Activated CD8-positive, alpha-beta memory T cell treated with anti-CD3 and anti-CD28 coated beads, Interleukin-2, amount 50 U/mL, for 24 hours (primary cell): ENCODE data around the gene MROH8.
A peak's percentile ranks its signal among the peaks of the same experiment; 100 is the strongest.

Experiments used
- DNase-seq: peaks from one replicate; pipeline ENCODE4 v3.0.0-alpha.2; 2020; ENCODE audit errors: extremely low read depth

Gene MROH8

DNA sequence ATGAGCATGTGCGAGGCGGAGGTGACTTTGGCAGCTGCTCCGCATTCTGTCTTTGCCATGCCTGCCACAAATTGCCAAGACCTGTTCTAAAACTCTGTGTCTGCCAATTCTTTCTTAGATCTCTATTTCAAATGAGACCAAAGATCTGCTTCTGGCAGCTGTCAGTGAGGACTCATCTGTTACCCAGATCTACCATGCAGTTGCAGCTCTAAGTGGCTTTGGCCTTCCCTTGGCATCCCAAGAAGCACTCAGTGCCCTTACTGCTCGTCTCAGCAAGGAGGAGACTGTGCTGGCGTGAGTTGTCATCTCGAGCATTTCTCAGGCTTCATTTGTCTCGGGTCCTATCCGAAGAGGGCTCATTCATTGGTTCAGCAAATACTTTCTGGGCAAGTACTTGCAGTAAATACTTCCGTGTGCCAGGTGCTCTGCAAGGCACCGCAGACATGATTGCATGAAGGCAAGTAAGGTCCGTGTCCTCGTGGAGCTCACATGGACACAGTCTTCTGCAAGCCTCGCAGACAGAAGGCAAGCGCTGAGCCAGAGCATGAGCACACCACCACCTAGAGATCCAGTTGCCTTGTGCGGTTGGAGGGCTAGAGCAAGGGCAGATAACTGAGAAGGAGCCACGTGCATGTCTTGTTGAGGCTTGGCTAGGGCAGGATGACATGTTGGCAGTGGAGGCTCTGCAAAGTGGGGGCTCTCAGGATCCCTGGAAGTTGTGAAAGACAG is 19.7 kb upstream of the MROH8 start:
- DNase-seq, result no peak

- no peak for DNase-seq
Observed at GRCh38 chr20:37194621-37195417, 15.5 kb upstream of the MROH8 start.

- no peak for DNase-seq
Observed at GRCh38 chr20:37193821-37194220, 14.5 kb upstream of the MROH8 start.

GRCh38 chr20:37193226-37193625 is 13.9 kb upstream of the MROH8 start:
- no peak for DNase-seq

- peak; percentile 41 for DNase-seq
Observed at GRCh38 chr20:37192137-37192854, 12.9 kb upstream of the MROH8 start.

DNA sequence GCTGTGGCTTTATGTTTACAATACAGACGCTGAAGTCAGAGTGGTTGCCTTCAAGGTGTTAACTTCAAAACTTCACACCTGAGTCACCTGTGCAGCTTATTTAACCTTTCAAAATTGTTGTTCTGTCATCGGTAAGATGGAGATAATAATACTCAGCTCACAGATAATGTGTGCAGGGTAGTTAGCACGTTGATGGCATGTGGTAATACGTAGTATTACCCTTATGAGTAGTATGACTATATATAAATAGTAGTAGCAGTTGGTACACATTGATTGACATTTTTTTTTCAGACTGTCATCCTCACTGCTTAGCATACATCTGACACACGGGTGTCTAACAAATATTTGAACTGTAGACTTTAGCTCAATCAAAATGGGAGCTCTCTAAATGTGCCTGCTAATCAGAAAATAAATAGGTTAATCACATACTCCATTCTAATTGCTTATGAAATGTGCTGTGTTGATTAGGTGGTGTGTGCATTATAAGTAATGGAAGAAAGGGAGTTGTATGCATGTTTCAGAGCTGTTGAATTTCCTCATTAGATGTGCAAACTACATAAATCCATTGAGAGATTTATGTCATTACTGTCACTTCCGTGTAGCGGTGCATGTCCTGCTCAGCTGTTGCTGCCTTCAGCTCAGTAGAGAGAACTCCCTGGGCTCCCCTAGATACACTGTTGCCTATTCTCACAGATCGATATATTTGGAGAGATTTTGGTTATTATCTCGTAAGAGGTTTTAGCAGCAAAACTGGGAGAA is 11.2 kb upstream of the MROH8 start:
- no peak for DNase-seq

DNA sequence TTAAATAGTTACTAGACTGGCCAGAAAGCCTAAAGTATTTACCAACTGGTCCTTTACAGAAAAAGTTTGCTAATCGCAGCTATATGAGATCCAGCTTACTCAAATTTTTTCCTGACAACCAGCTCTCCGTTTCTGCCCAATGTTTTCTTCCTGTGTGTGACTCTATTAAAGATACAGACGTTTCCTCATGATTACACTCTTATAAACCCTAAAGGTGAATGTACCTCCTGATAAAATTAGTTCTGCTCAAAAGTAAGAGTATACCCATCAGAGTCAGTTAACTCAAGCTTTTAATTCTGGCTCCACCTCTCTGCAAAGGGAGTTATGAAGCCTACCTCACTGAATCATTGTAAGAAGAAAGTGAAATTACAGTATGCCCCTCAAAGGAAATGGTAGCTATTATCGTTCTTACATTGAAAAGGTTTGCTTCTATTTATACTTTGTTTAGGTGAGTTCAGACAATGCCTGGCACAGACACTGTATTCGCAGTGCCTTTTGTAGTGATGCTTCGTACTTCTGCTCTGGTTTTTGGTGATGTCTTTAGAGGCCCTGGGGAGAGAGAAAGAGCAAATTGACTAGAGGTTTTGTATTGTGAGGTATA is 10.2 kb upstream of the MROH8 start:
- no peak for DNase-seq

DNA sequence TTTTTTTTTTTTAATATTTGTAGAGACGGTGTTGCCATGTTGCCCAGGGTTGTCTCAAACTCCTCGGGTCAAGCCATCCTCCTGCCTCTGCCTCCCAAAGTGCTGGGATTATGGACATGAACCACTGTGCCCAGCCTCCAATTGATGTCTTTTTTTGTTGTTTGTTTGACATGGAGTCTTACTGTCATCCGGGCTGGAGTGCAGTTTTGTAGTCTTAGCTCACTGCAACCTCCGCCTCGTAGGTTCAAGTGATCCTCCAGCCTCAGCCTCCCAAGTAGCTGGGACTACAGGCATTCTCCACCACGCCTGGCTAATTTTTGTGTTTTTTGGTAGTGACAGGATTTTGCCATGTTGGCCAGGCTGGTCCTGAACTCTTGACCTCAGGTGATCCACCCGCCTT is 9.4 kb upstream of the MROH8 start:
- DNase-seq, result no peak

DNA sequence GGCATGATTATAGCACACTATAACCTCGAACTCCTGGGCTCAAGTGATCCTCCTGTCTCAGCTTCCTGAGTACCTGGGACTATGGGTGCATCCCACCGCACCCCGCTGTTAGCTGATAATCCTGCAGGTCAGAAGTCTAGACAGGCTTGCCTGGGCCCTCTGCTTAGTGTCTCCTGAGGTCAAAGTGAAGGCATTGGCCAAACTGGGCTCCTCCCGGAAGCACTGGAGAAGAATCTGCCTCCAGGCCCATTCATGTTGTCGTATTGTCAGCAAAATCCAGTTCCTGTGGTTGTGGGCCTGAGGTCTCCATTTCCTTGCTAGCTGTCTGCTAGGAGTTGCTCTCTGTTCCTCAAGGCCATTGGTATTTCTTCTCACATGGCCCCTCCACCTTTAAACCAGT is 6.3 kb upstream of the MROH8 start:
- DNase-seq, result no peak

DNA sequence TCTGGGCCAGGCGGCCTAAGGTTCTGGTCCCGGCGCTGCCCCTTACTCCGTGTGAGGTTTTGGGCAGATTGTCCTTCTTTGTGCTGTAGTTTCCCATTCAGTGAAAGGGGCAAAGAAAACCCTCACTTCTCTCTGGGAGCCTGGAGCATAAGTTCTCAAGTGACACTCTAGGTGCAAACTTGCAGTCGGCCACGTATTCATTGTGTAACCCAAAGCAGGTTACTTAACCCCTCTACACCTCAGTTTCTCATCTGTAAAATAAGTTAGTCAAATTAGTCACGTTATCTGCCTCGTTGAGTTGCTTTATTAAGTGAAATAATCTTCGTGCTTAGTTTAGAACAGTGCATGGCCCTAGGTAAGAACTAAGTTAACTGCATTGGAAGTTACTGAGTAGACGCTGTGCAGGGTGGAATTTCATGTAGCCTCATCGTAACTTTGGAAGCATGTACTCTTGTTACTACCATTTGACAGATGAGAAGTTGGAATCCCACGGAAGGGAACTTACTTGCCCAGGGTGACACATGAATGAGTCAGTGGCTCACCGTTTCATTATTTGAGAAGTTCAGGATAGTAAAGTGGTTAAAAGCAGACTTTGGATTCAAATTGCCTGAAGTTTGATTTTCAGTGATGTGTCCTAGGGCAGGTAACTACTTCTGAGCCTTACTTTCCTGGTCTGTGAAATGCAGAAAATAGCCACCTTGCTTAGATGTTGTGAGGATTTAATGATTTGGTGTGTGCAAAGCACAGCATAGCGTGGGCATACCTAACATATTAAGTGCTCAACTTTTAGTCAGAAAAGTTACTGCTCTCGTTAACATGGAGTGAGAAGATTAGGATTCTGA is 556 bp upstream of the MROH8 start:
- no peak for DNase-seq

DNA sequence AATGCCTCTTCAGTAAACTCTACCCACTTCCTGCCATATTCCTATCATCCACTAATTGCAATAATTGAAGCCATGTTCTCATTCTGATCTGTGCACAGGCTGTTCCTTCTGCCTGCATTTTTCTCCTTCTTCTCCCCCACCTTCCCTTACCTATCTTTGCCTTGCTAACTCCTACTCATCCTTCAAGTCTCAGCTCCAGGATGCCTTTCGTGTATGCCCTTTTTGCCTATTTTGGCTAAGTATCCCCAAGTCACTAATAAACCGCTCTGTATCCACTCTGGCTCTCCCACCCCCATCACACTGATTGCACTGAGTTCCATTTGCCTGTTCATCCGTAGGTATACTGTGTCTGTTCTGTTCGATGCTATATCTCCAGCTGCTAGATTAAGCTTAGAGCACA is 6.5 kb downstream of the MROH8 start:
- no peak for DNase-seq

- DNase-seq, result no peak
Observed at GRCh38 chr20:37166867-37167266, 12.5 kb downstream of the MROH8 start.

DNA sequence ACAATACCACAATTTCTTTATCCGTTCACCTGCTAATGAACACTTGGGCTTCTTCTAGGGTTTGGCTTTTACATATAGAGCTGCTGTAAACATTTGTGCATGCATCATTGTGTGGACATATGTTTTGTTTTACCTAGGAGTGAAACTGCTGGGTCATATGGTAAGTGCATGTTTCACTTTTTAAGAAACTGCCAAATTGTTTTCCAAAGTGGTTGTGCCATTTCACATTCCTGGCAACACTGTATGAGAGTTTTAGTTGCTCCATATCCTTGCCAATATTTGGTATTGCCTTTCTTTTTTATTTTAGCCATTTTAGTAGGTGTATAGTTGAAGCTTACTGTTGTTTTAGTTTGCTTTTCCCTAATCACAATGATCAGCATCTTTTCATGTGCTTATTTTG is 14.3 kb downstream of the MROH8 start:
- DNase-seq, result no peak

DNA sequence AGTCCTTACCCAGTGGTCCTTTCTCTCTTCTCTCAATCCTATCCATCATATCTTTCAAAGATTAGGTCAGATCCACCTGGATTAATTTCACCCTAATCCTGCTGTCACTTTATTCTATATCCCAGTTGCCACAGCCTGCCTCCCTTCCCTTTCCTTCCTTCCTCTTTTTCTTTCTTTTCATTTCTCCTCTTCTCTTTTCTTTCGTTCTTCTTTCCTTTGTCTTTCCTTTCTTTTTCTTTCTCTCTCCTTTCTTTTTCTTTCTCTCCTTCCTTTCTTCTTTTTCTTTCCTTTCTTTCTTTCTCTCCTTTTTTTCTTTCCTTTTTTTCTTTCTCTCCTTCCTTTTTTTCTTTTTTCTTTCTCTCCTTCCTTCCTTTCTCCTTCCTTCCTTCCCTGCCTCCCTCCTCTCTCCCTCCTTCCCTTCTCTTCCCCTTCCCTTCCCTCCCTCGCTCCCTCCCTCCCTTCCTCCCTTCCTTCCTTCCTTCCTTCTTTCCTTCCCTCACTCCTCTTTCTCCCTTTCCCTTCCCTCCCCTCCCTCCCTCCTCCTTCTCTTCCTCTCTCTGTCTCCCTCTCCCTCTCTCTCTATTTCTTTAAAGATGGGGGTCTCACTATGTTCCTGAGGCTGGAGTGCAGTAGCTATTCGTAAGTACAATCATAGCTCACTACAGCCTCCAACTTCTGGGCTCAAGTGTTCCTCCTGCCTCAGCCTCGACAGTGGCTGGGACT is 15.4 kb downstream of the MROH8 start:
- DNase-seq, result no peak

- no peak for DNase-seq
Observed at GRCh38 chr20:37162646-37163045, 16.7 kb downstream of the MROH8 start.

DNA sequence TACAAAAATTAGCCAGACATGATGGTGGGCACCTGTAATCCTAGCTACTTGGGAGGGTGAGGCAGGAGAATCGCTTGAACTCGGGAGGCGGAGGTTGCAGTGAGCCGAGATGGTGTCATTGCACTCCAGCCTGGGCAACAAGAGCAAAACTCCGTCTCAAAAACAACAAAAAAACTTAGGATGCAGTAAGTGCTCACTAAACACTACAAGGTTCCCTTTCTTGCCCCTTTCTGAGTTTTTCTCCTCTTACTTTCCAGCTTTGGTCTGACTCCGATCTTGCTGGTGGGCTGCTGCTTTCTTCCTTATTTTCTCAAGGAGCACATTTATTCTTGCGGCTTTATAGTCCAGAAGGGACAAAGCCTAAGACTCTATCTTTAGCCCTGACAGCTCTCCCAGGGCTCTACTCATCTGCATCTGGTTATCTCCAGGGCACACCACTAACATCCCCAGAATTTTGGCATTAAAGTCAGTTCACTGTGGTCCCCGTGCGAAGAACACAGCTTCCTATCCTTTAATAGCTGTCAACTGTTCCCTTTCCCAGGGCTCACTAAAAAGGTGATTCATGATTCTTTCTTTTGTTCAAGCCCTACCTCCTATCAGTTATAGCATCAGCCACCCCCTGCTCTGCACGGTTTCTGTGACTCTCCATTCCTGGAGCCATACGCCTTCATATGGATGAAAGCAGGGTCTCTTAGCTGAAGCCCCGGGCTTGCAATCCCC is 17.4 kb downstream of the MROH8 start:
- DNase-seq, result no peak

DNA sequence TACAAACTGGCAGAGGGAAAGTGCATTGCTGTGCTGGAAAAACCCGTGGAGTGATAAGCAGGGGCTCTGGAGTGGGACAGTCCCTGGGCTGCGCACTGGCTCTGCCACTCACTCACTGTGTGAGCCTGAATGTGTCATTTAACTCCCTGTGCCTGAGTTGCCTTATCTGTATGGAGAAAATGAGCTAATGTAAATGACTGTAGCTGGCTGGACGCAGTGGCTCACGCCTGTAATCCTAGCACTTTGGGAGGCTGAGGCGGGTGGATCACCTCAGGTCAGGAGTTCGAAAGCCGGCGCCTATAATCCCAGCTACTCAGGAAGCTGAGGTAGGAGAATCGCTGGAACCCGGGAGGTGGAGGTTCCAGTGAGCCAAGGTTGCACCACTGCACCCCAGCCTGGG is 18.7 kb downstream of the MROH8 start:
- DNase-seq, result no peak

DNA sequence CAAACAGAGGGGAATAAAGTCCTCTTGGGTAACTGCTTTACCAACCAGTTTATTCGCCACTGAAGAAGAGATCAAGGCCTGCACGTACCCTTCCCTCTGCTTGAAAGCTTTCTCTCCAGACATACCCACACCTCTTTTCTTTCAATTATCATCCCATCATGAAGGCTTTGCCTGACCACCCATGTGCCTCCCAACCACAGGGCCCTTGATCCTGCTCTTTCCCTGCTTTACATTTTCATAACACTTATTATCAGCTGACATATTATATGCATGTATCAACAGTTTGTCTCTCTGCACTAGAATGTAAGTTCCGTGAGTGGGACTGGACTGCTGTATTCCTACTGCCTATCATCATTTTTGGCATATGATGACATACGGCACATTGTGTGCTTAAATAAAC is 21.1 kb downstream of the MROH8 start:
- no peak for DNase-seq

GRCh38 chr20:37155987-37156386 is 23.4 kb downstream of the MROH8 start:
- DNase-seq, result no peak
